CD4-positive, alpha-beta T cell (primary cell): ENCODE data around the gene SPOCK1. TPM values are rescaled to one million over a fixed set of nuclear protein-coding genes. Genes with fewer than 3 reads are reported as not detected.

ENCODE experiments used
- ATAC-seq: fragments of 200-7000 bp; cut with Tn5 transposase; one replicate; pipeline ENCODE4 v1.10.0; 2022; ENCODE audit warnings: mild to moderate bottlenecking; ENCODE audit not compliant: poor library complexity
- CTCF ChIA-PET: fragments of 350-600 bp; sonication (Branson Sonifier 250); formaldehyde crosslinking; loops from one replicate; lab custom pipeline; 2021; ENCODE audit warnings: antibody characterized with exemption, inconsistent platforms; lab: Charles Lee
- POLR2A ChIA-PET: fragments of 350-600 bp; sonication (Branson Sonifier 250); formaldehyde crosslinking; loops from one replicate; lab custom pipeline; 2021; ENCODE audit warnings: antibody characterized with exemption, inconsistent platforms; lab: Charles Lee
- DNase-seq, 14 experiments: peaks; one replicate each; pipeline ENCODE4 v3.0.0-alpha.2; 2013 to 2020; ENCODE audit warnings: mixed read lengths in 2 of 14
- H3K27ac ChIP-seq, 2 donors: one replicate each; pipeline versions ENCODE4 v1.5.1 to v1.7.0; 2013; ENCODE audit warnings: low read length in 2 of 2, low read depth in 1 of 2, mild to moderate bottlenecking in 1 of 2
- H3K27me3 ChIP-seq, 2 experiments: 1 replicate in 1 of 2; 2 replicates in 1 of 2; pipeline versions ENCODE4 v1.6.1 to v1.7.0; 2013; ENCODE audit warnings: low read length in 2 of 2, control low read depth in 1 of 2, mild to moderate bottlenecking in 1 of 2, moderate library complexity in 1 of 2; ENCODE audit not compliant: insufficient read depth in 2 of 2, control insufficient read depth in 1 of 2
- H3K36me3 ChIP-seq: one replicate; pipeline ENCODE4 v1.6.1; 2013; ENCODE audit warnings: low read length, control low read depth; ENCODE audit not compliant: insufficient read depth
- H3K4me1 ChIP-seq: one replicate; pipeline ENCODE4 v1.6.1; 2013; ENCODE audit warnings: low read length, control low read depth; ENCODE audit not compliant: insufficient read depth
- H3K4me3 ChIP-seq: one replicate; pipeline ENCODE4 v1.5.1; 2013; ENCODE audit warnings: mild to moderate bottlenecking, low read length, moderate library complexity
- H3K9me3 ChIP-seq, 2 experiments: 1 replicate in 1 of 2; 2 replicates in 1 of 2; pipeline versions ENCODE4 v1.6.1 to v1.7.0; 2013; ENCODE audit warnings: low read length in 2 of 2, mild to moderate bottlenecking in 2 of 2, control low read depth in 1 of 2, moderate library complexity in 1 of 2; ENCODE audit not compliant: control insufficient read depth in 1 of 2, insufficient read depth in 1 of 2
- H3K27ac Mint-ChIP-seq: one replicate; pipeline ENCODE4 v1.8.0; 2020; ENCODE audit warnings: mixed read lengths
- H3K27me3 Mint-ChIP-seq: one replicate; pipeline ENCODE4 v1.8.0; 2021; ENCODE audit warnings: mixed read lengths
- H3K36me3 Mint-ChIP-seq: one replicate; pipeline ENCODE4 v1.8.0; 2021; ENCODE audit warnings: low read depth, mixed read lengths
- H3K4me1 Mint-ChIP-seq: one replicate; pipeline ENCODE4 v1.8.0; 2021; ENCODE audit warnings: low read depth, mixed read lengths
- H3K4me3 Mint-ChIP-seq: one replicate; pipeline ENCODE4 v1.8.0; 2020; ENCODE audit warnings: mild to moderate bottlenecking, mixed read lengths
- H3K9me3 Mint-ChIP-seq: one replicate; pipeline ENCODE4 v1.8.0; 2020; ENCODE audit warnings: mixed read lengths
- intact Hi-C, 2 experiments: fragments of 100-400 bp; cut with DNase I in 1 of 2; cut with micrococcal nuclease in 1 of 2; formaldehyde crosslinking; loops; one replicate each; pipeline versions ENCODE4 v1.15.1 to v1.9.0; 2023 to 2025; cut with DNase I, micrococcal nuclease
- total RNA-seq, 174 experiments: library from RNA in 2 of 174; stranded (reverse) in 2 of 174; gene quantifications; one replicate each; pipeline ENCODE4 v1.2.3 and lab custom pipeline; 2021 to 2026
- TF ChIP-seq, protein P1 (sequence below): fragments of 200-600 bp; IDR thresholded peaks from one replicate; pipeline ENCODE4 v1.8.0; 2022; ENCODE audit warnings: antibody characterized with exemption, mild to moderate bottlenecking

SPOCK1 gene
- total RNA-seq, 2 experiments from 2014 or later: not detected

DNA sequence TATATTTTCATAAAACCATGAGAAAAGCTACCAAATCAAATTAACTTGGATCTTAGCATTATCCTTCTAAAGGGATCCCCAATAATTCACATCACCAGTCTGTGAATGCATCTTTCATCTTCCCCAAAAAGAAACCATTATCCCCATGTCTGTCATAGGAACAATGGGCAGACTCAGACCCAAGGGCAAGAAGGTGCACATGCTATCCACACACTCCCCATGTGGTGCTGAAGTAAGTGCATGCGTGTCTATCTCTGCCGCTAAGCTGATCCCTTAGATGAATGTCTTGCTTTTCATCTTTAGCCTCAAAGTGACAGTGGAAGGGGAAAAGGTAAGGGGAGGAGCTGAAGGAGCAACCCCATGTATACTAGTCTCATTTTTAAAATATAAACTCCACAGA is 10.2 kb downstream of the SPOCK1 start:
- no peak overlapping the region for H3K27ac Mint-ChIP-seq

DNA sequence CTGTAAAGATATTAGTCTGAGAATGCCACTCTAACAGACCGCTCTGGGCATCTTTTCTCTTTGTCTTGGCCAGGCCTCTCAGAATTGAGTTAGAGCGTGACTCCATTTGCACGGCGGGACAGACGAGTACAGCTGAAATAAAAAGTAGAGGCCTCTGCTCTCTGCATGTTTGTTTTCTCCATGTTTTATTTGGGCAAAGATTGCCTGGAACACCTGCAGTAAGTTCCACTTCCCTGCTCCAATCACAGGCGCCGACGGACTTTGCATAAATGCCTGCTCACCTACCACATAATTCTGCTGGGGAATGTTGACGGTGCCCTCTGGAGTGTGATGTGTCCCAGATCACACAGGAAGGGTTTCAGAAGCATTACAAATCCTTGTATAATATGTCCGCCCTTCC is 10.6 kb downstream of the SPOCK1 start:
- H3K4me1 ChIP-seq: no peaks in the 10 kb centered on the region

More for the DNA sequence above, 10.2 kb downstream of the SPOCK1 start:
- Histone ChIP-seq H3K36me3 (no peaks in the 10 kb centered on the region), H3K4me3 (no peak overlapping the region), H3K27ac (no peak overlapping the region), H3K27me3 (no peaks in the 10 kb centered on the region), H3K9me3 (no peaks in the 10 kb centered on the region), H3K4me1 (no peaks in the 10 kb centered on the region)
- Mint-ChIP-seq H3K36me3 (no peaks in the 10 kb centered on the region), H3K4me3 (no peak overlapping the region), H3K4me1 (no peaks in the 10 kb centered on the region), H3K27me3 (peaks cover 17% of the 10 kb centered on the region), H3K9me3 (no peaks in the 10 kb centered on the region)
- ATAC-seq (no peak), DNase-seq (no peak)
- TF ChIP-seq, protein P1, sequence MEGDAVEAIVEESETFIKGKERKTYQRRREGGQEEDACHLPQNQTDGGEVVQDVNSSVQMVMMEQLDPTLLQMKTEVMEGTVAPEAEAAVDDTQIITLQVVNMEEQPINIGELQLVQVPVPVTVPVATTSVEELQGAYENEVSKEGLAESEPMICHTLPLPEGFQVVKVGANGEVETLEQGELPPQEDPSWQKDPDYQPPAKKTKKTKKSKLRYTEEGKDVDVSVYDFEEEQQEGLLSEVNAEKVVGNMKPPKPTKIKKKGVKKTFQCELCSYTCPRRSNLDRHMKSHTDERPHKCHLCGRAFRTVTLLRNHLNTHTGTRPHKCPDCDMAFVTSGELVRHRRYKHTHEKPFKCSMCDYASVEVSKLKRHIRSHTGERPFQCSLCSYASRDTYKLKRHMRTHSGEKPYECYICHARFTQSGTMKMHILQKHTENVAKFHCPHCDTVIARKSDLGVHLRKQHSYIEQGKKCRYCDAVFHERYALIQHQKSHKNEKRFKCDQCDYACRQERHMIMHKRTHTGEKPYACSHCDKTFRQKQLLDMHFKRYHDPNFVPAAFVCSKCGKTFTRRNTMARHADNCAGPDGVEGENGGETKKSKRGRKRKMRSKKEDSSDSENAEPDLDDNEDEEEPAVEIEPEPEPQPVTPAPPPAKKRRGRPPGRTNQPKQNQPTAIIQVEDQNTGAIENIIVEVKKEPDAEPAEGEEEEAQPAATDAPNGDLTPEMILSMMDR: no peak
- ChIA-PET CTCF (no interaction called here), POLR2A (no interaction called here)
- intact Hi-C loops: no loop called here

DNA sequence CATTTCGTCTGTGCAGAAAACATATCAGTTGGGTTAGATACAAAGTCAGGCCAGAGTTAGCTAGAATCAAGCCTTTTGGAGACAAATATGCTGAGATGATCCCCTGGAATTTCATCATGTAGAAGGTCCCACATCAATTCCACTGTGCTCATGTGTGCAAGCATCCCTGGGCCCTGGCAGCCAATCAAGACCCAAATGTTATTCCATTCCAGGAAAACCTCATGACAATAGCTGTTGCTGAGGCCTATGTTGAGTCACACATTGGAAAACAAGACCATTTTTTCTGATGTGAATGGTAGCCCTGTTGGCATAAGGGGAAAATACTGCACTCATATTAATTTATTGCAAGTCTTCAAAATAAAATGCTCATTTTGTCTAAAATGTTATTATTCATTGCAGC is 11.5 kb downstream of the SPOCK1 start:
- ChIA-PET POLR2A (no interaction called here), CTCF (no interaction called here)
- no peak overlapping the region for H3K4me3 ChIP-seq
- intact Hi-C loops: no loop called here
- H3K27ac ChIP-seq: no peak overlapping the region
- TF ChIP-seq, protein P1: no peak
- H3K36me3 ChIP-seq: no peaks in the 10 kb centered on the region
- no peaks in the 10 kb centered on the region for H3K27me3 ChIP-seq
- Mint-ChIP-seq H3K4me1 (no peaks in the 10 kb centered on the region), H3K9me3 (no peaks in the 10 kb centered on the region), H3K27me3 (peaks cover 8% of the 10 kb centered on the region), H3K4me3 (no peak overlapping the region), H3K27ac (no peak overlapping the region), H3K36me3 (no peaks in the 10 kb centered on the region)
- no peaks in the 10 kb centered on the region for H3K9me3 ChIP-seq
- ATAC-seq (no peak), DNase-seq (no peak)
- H3K4me1 ChIP-seq: no peaks in the 10 kb centered on the region

More for the DNA sequence above, 10.6 kb downstream of the SPOCK1 start:
- H3K36me3 Mint-ChIP-seq: no peaks in the 10 kb centered on the region
- H3K9me3 Mint-ChIP-seq: no peaks in the 10 kb centered on the region
- Histone ChIP-seq H3K27me3 (no peaks in the 10 kb centered on the region), H3K27ac (no peak overlapping the region), H3K4me3 (no peak overlapping the region), H3K36me3 (no peaks in the 10 kb centered on the region), H3K9me3 (no peaks in the 10 kb centered on the region)
- no peaks in the 10 kb centered on the region for H3K4me1 Mint-ChIP-seq
- DNase-seq: no peak
- intact Hi-C loops: no loop called here
- POLR2A ChIA-PET: no interaction called here
- H3K27me3 Mint-ChIP-seq: peaks cover 12% of the 10 kb centered on the region
- TF ChIP-seq, protein P1: no peak
- ATAC-seq: no peak
- no peak overlapping the region for H3K4me3 Mint-ChIP-seq
- CTCF ChIA-PET: no interaction called here
- no peak overlapping the region for H3K27ac Mint-ChIP-seq
